ENCODE measurements around the gene PTPRN2. TPM values are rescaled to one million over a fixed set of nuclear protein-coding genes. Genes with fewer than 3 reads are reported as not detected.

PTPRN2 gene
- polyA plus RNA-seq, 1 of the 3 experiments (the other 2 are of a cell fraction), result 4.0 TPM

GRCh38 chr7:157801971-157802675, 785.5 kb downstream of the PTPRN2 start:
- POLR2A ChIA-PET, result no interaction called here
- no peak overlapping the region for H3K9ac ChIP-seq
- H3K27me3 ChIP-seq (ENCODE audit: insufficient read depth), result no peaks in the 10 kb centered on the region
- no peaks in the 10 kb centered on the region for H3K36me3 ChIP-seq (replicated peaks in 1 of 2; ENCODE audit: control insufficient read depth in 1 of 2, insufficient read depth in 2 of 2, low read length in 1 of 2)
- DNase-seq, result no peak
- H2AFZ ChIP-seq (ENCODE audit: low read depth), result no peak overlapping the region
- H3K27ac ChIP-seq (ENCODE audit: low read depth in 2 of 2, low read length in 1 of 2), result no peak overlapping the region
- H3K4me2 ChIP-seq, result no peak overlapping the region
- CTCF ChIA-PET, result no interaction called here
- 69% methylated on average over 42 of the region's 42 CpGs for WGBS (ENCODE audit: low lambda C conversion rate)
- no peaks in the 10 kb centered on the region for H3K9me3 ChIP-seq
- no peak for TF ChIP-seq SMC3 (IDR thresholded peaks at IDR 0.05; ENCODE audit: low read depth, low read length)
- TF ChIP-seq RXRA (IDR thresholded peaks at IDR 0.05; ENCODE audit: borderline replicate concordance, low read depth), result no peak
- H3K4me3 ChIP-seq (ENCODE audit: low read depth in 2 of 2, low read length in 1 of 2), result no peak overlapping the region
- H3F3A ChIP-seq (replicated peaks; ENCODE audit: insufficient read depth), result no peaks in the 10 kb centered on the region
- H3K4me1 ChIP-seq (ENCODE audit: control insufficient read depth in 1 of 2, insufficient read depth in 2 of 2, low read depth in 1 of 2, low read length in 1 of 2), result peaks cover 0 to 5% of the 10 kb centered on the region in 2 experiments; a peak in 1 of 4 replicates
- no peaks in the 10 kb centered on the region for H3K79me2 ChIP-seq (ENCODE audit: insufficient read depth)
- no peaks in the 10 kb centered on the region for H4K20me1 ChIP-seq (ENCODE audit: insufficient read depth)
- no peaks in the 10 kb centered on the region for H3K9me2 ChIP-seq

GRCh38 chr7:157801113-157801512, 786.5 kb downstream of the PTPRN2 start:
- Histone ChIP-seq H3K79me2 (ENCODE audit: insufficient read depth) (no peaks in the 10 kb centered on the region), H3K27ac (ENCODE audit: low read depth in 2 of 2, low read length in 1 of 2) (no peak overlapping the region), H3K4me3 (ENCODE audit: low read depth in 2 of 2, low read length in 1 of 2) (no peak overlapping the region), H3K9me2 (no peaks in the 10 kb centered on the region), H3K4me1 (ENCODE audit: control insufficient read depth in 1 of 2, insufficient read depth in 2 of 2, low read depth in 1 of 2, low read length in 1 of 2) (peaks cover 0 to 5% of the 10 kb centered on the region in 2 experiments; a peak in 1 of 4 replicates), H2AFZ (ENCODE audit: low read depth) (no peak overlapping the region), H4K20me1 (ENCODE audit: insufficient read depth) (no peaks in the 10 kb centered on the region), H3K9ac (no peak overlapping the region), H3K27me3 (ENCODE audit: insufficient read depth) (no peaks in the 10 kb centered on the region), H3K9me3 (no peaks in the 10 kb centered on the region; the same call in 1 of the 2 replicates), H3K36me3 (replicated peaks in 1 of 2; ENCODE audit: control insufficient read depth in 1 of 2, insufficient read depth in 2 of 2, low read length in 1 of 2) (no peaks in the 10 kb centered on the region), H3K4me2 (no peak overlapping the region), H3F3A (replicated peaks; ENCODE audit: insufficient read depth) (no peaks in the 10 kb centered on the region)
- 76% methylated on average over 21 of the region's 21 CpGs for WGBS (ENCODE audit: low lambda C conversion rate)
- ChIA-PET CTCF (no interaction called here), POLR2A (no interaction called here)
- TF ChIP-seq RXRA (IDR thresholded peaks at IDR 0.05; ENCODE audit: borderline replicate concordance, low read depth), result no peak
- no peak for TF ChIP-seq SIN3A (IDR thresholded peaks at IDR 0.05; ENCODE audit: borderline replicate concordance, low read depth, low read length)
- no peak for TF ChIP-seq CTCF (IDR thresholded peaks at IDR 0.05)
- no peak for TF ChIP-seq TCF12 (IDR thresholded peaks at IDR 0.05)
- no peak for TF ChIP-seq TEAD4 (IDR thresholded peaks at IDR 0.05; ENCODE audit: borderline replicate concordance, insufficient read depth)
- no peak for TF ChIP-seq JUND (IDR thresholded peaks at IDR 0.05)
- no peak for TF ChIP-seq ZBTB33 (IDR thresholded peaks at IDR 0.05; ENCODE audit: borderline replicate concordance, low read depth)
- no peak for TF ChIP-seq NFIC (IDR thresholded peaks at IDR 0.05; ENCODE audit: borderline replicate concordance)
- TF ChIP-seq MAX (IDR thresholded peaks at IDR 0.05; ENCODE audit: low read depth), result no peak
- no peak for TF ChIP-seq PBX3 (IDR thresholded peaks at IDR 0.05)
- DNase-seq, result no peak
